HG03280 (cell line): ENCODE data around the gene PLCB1.
"Not testable (repeated sequence)": the region's sequence is repeated elsewhere in the genome, so short reads cannot be mapped to it uniquely, and the experiment has no call there.

ENCODE experiments used
- ATAC-seq: cut with Tn5 transposase; IDR thresholded peaks from one replicate; pipeline ENCODE4 v1.9.1; 2021; ENCODE audit warnings: mild to moderate bottlenecking, moderate library complexity; ENCODE audit not compliant: unreplicated experiment

The PLCB1 gene

GRCh38 chr20:8431538-8432434 is 299.7 kb downstream of the PLCB1 start:
- ATAC-seq: no peak

GRCh38 chr20:8432435-8433148 is 300.5 kb downstream of the PLCB1 start:
- no peak for ATAC-seq

- ATAC-seq: no peak
Observed at GRCh38 chr20:8433291-8433690, 301.2 kb downstream of the PLCB1 start.

GRCh38 chr20:8434326-8434876 is 302.3 kb downstream of the PLCB1 start:
- ATAC-seq: no peak

- no peak for ATAC-seq
Observed at GRCh38 chr20:8435285-8436035, 303.4 kb downstream of the PLCB1 start.

- not testable (repeated sequence) for ATAC-seq
Observed at GRCh38 chr20:8436938-8437337, 304.9 kb downstream of the PLCB1 start.

- ATAC-seq: no peak
Observed at GRCh38 chr20:8438748-8439147, 306.7 kb downstream of the PLCB1 start.

- no peak for ATAC-seq
Observed at GRCh38 chr20:8443464-8444072, 311.5 kb downstream of the PLCB1 start.

GRCh38 chr20:8447262-8448120 is 315.4 kb downstream of the PLCB1 start:
- no peak for ATAC-seq

- no peak for ATAC-seq
Observed at GRCh38 chr20:8449123-8449522, 317.1 kb downstream of the PLCB1 start.

- ATAC-seq: no peak
Observed at GRCh38 chr20:8454137-8454712, 322.2 kb downstream of the PLCB1 start.

GRCh38 chr20:8456765-8457164 is 324.7 kb downstream of the PLCB1 start:
- ATAC-seq: no peak

- no peak for ATAC-seq
Observed at GRCh38 chr20:8457978-8458377, 325.9 kb downstream of the PLCB1 start.

GRCh38 chr20:8461186-8461585 is 329.1 kb downstream of the PLCB1 start:
- no peak for ATAC-seq

- ATAC-seq: no peak
Observed at GRCh38 chr20:8464368-8464767, 332.3 kb downstream of the PLCB1 start.

GRCh38 chr20:8466781-8467180 is 334.7 kb downstream of the PLCB1 start:
- ATAC-seq: not testable (repeated sequence)

- no peak for ATAC-seq
Observed at GRCh38 chr20:8470156-8470555, 338.1 kb downstream of the PLCB1 start.

GRCh38 chr20:8471465-8471864 is 339.4 kb downstream of the PLCB1 start:
- no peak for ATAC-seq

- ATAC-seq: no peak
Observed at GRCh38 chr20:8473459-8473858, 341.4 kb downstream of the PLCB1 start.
